IMR-90 (cell line): ENCODE measurements around the gene KRT3. TPM values are rescaled to one million over a fixed set of nuclear protein-coding genes. Genes with fewer than 3 reads are reported as not detected.

Experiments used
- ATAC-seq: fragments of 200-7000 bp; cut with Tn5 transposase; 2 replicates; pipeline ENCODE4 v1.9.1; 2020; ENCODE audit warnings: low read depth, mild to moderate bottlenecking, moderate library complexity
- BruUV-seq: library from RNA; stranded (reverse); fragments of 400-500 nt; replicated peaks from 2 replicates; lab custom pipeline; 2021; lab: Mats Ljungman, UMichigan
- CTCF ChIA-PET: fragments of 300-600 bp; formaldehyde crosslinking; extraction: SDS; loops from one replicate; lab custom pipeline; 2021; ENCODE audit warnings: antibody characterized with exemption; lab: Yijun Ruan, JAX
- POLR2A ChIA-PET: fragments of 300-600 bp; sonication (Branson Sonifier 250); formaldehyde crosslinking; loops from one replicate; lab custom pipeline; 2022; ENCODE audit warnings: antibody characterized with exemption; ENCODE audit not compliant: unreplicated experiment; lab: Charles Lee
- DNase-seq: peaks from one replicate; pipeline ENCODE4 v3.0.0; 2013
- H2AFZ ChIP-seq: replicated peaks from 2 replicates; pipeline ENCODE3; 2013; ENCODE audit warnings: low read length, mild to moderate bottlenecking; ENCODE audit not compliant: poor library complexity
- H2AK5ac ChIP-seq: 2 replicates; pipeline ENCODE4 v1.6.1; 2013; ENCODE audit warnings: low read depth, low read length, inconsistent platforms
- H2AK9ac ChIP-seq: replicated peaks from 2 replicates; pipeline ENCODE3; 2013; ENCODE audit warnings: mild to moderate bottlenecking, low read depth, low read length, moderate library complexity; ENCODE audit not compliant: poor library complexity
- H2BK120ac ChIP-seq: 2 replicates; pipeline ENCODE4 v1.6.1; 2013; ENCODE audit warnings: low read depth, low read length, inconsistent platforms
- H2BK15ac ChIP-seq: 3 replicates; pipeline ENCODE4 v1.6.1; 2013; ENCODE audit warnings: low read depth, low read length, inconsistent platforms
- H2BK20ac ChIP-seq: 2 replicates; pipeline ENCODE4 v1.6.1; 2013; ENCODE audit warnings: low read depth, mild to moderate bottlenecking, inconsistent platforms, low read length, moderate library complexity
- H2BK5ac ChIP-seq: 2 replicates; pipeline ENCODE4 v1.6.1; 2013; ENCODE audit warnings: mild to moderate bottlenecking, low read depth, low read length, inconsistent platforms; ENCODE audit not compliant: poor library complexity, severe bottlenecking
- H3K14ac ChIP-seq: replicated peaks from 2 replicates; pipeline ENCODE4 v1.6.1; 2013; ENCODE audit warnings: low read depth, low read length, inconsistent platforms
- H3K18ac ChIP-seq: 2 replicates; pipeline ENCODE4 v1.6.1; 2013; ENCODE audit warnings: low read depth, low read length, control low read depth
- H3K23ac ChIP-seq: 2 replicates; pipeline ENCODE4 v1.6.1; 2013; ENCODE audit warnings: low read depth, low read length, inconsistent platforms
- H3K27ac ChIP-seq: 2 replicates; pipeline ENCODE4 v1.5.1; 2013; ENCODE audit warnings: mild to moderate bottlenecking, control low read depth, low read length; ENCODE audit not compliant: insufficient read depth
- H3K27me3 ChIP-seq: 2 replicates; pipeline ENCODE4 v1.6.1; 2013; ENCODE audit warnings: low read length; ENCODE audit not compliant: control insufficient read depth, insufficient read depth
- H3K36me3 ChIP-seq: 2 replicates; pipeline ENCODE4 v1.6.1; 2013; ENCODE audit warnings: low read length, mixed read lengths; ENCODE audit not compliant: control insufficient read depth, insufficient read depth
- H3K4ac ChIP-seq: 2 replicates; pipeline ENCODE4 v1.6.1; 2013; ENCODE audit warnings: low read depth, low read length, inconsistent platforms
- H3K4me1 ChIP-seq: 2 replicates; pipeline ENCODE4 v1.6.1; 2013; ENCODE audit warnings: low read length, mixed read lengths; ENCODE audit not compliant: control insufficient read depth, insufficient read depth
- H3K4me2 ChIP-seq: 2 replicates; pipeline ENCODE4 v1.6.1; 2013; ENCODE audit warnings: low read depth, mild to moderate bottlenecking, control low read depth, low read length, moderate library complexity
- H3K4me3 ChIP-seq: 2 replicates; pipeline ENCODE4 v1.5.1; 2013; ENCODE audit warnings: low read depth, mild to moderate bottlenecking, control low read depth, low read length, moderate library complexity; ENCODE audit not compliant: insufficient read depth
- H3K56ac ChIP-seq: 2 replicates; pipeline ENCODE4 v1.6.1; 2013; ENCODE audit warnings: low read length, inconsistent platforms; ENCODE audit not compliant: insufficient read depth; ENCODE audit errors: extremely low read depth
- H3K79me1 ChIP-seq, 2 experiments: 2 replicates each; pipeline ENCODE4 v1.6.1; 2013; ENCODE audit warnings: low read length in 2 of 2, inconsistent platforms in 1 of 2, low read depth in 1 of 2
- H3K9ac ChIP-seq: 2 replicates; pipeline ENCODE4 v1.6.1; 2013; ENCODE audit warnings: low read depth, low read length, control low read depth
- H3K9me1 ChIP-seq: 2 replicates; pipeline ENCODE4 v1.6.1; 2013; ENCODE audit warnings: low read length, inconsistent platforms; ENCODE audit not compliant: insufficient read depth
- H3K9me3 ChIP-seq: 2 replicates; pipeline ENCODE4 v1.6.1; 2013; ENCODE audit warnings: low read length; ENCODE audit not compliant: control insufficient read depth, insufficient read depth
- H4K20me1 ChIP-seq: 2 replicates; pipeline ENCODE4 v1.6.1; 2013; ENCODE audit warnings: low read length, inconsistent platforms; ENCODE audit not compliant: insufficient read depth
- H4K5ac ChIP-seq: 2 replicates; pipeline ENCODE4 v1.6.1; 2013; ENCODE audit warnings: mild to moderate bottlenecking, low read depth, low read length, control low read depth
- H4K8ac ChIP-seq, 2 experiments: 2 replicates each; pipeline ENCODE4 v1.6.1; 2013; ENCODE audit warnings: low read depth in 2 of 2, low read length in 2 of 2, control low read depth in 1 of 2, inconsistent platforms in 1 of 2
- H4K91ac ChIP-seq: 2 replicates; pipeline ENCODE4 v1.6.1; 2013; ENCODE audit warnings: low read depth, low read length, inconsistent platforms; ENCODE audit not compliant: insufficient read depth
- BHLHE40 ChIP-seq: fragments of 150-350 bp; IDR thresholded peaks from 2 replicates; pipeline ENCODE4 v1.6.1; 2016; ENCODE audit warnings: mild to moderate bottlenecking, low read depth, low read length
- FOS ChIP-seq: fragments of 150-350 bp; IDR thresholded peaks from 2 replicates; pipeline ENCODE4 v1.6.1; 2016; ENCODE audit warnings: low read depth, low read length
- MAZ ChIP-seq: IDR thresholded peaks from 2 replicates; pipeline ENCODE4 v1.6.1; 2012; ENCODE audit warnings: low read depth, mild to moderate bottlenecking, low read length, improper control_type of control experiment, moderate library complexity, borderline replicate concordance
- WGBS, 2 experiments: methylation state at CpG; one replicate each; pipeline versions ENCODE4 v1.1.5 to v1.1.7; 2013; ENCODE audit warnings: missing lambda C conversion rate in 2 of 2; ENCODE audit not compliant: insufficient read length in 1 of 2; ENCODE audit errors: extremely low coverage in 2 of 2; 5-methylcytosine and 5-hydroxymethylcytosine counted together
- dilution Hi-C: fragments of 300-500 bp; cut with HindIII; formaldehyde crosslinking; loops from one replicate; pipeline ENCODE4 v1.14.3; 2018; ENCODE audit warnings: low sequenced_read_pairs; ENCODE audit not compliant: unreplicated experiment
- in situ Hi-C: fragments of 300-500 bp; cut with MboI; formaldehyde crosslinking; loops from 3 replicates; pipeline ENCODE4 v1.14.3; 2019; ENCODE audit warnings: low sequenced_read_pairs, inconsistent platforms, mixed read lengths
- intact Hi-C: fragments of 100-400 bp; cut with micrococcal nuclease; formaldehyde crosslinking; loops from 2 replicates; pipeline ENCODE4 v1.10.0; 2022
- polyA plus RNA-seq, 3 experiments: library from polyadenylated mRNA; depleted of rRNA; stranded (reverse); fragments of >200 nt; gene quantifications; 2 replicates each; pipeline ENCODE4 v1.2.3, GENCODE V29; 2012; ENCODE audit warnings: low replicate concordance in 1 of 3
- total RNA-seq: library from RNA; depleted of rRNA; stranded (reverse); fragments of >200 nt; gene quantifications from 2 replicates; pipeline ENCODE4 v1.2.3, GENCODE V29; 2012
- TF ChIP-seq, protein P1 (sequence below): fragments of 150-350 bp; IDR thresholded peaks from 2 replicates; pipeline ENCODE4 v1.6.1; 2016; ENCODE audit warnings: low read depth, mild to moderate bottlenecking, low read length, moderate library complexity, borderline replicate concordance

KRT3 gene
- total and polyA plus RNA-seq, 2 of the 4 experiments (the other 2 are of a cell fraction) = not detected

DNA sequence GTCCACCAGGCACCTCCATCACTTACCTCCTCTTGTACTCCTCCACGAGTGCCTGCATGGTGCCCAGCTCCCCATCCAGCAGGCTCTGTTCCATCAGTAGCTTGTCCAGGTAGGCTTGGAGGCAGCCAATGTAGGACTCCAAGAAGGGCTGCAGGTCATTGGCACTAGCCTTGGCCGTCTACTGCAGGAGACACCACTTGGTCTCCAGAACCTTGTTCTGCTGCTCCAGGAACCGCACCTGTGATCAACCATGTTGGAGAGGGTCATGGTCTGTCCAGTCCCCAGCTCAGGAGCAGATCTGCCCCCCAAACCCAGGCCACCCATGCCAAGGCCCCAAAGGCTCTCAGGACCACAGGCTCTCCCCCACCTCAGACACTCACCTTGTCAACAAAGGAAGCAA, 42.6 kb downstream of the KRT3 start:
- Histone ChIP-seq H2BK20ac (no peak overlapping the region), H3K9me1 (no peaks in the 10 kb centered on the region), H3K4me2 (no peak overlapping the region), H2BK120ac (no peak overlapping the region), H4K8ac (no peak overlapping the region), H3K79me1 (no peaks in the 10 kb centered on the region), H3K56ac (no peak overlapping the region), H3K27ac (no peak overlapping the region), H2AK5ac (no peak overlapping the region), H3K4me3 (no peak overlapping the region), H4K20me1 (no peaks in the 10 kb centered on the region), H2BK15ac (no peak overlapping the region), H4K91ac (no peak overlapping the region), H3K36me3 (no peaks in the 10 kb centered on the region), H2AK9ac (no peak overlapping the region), H4K5ac (no peak overlapping the region), H3K18ac (no peak overlapping the region), H2AFZ (no peak overlapping the region), H3K14ac (no peak overlapping the region), H2BK5ac (no peak overlapping the region), H3K4ac (no peak overlapping the region), H3K27me3 (no peaks in the 10 kb centered on the region; the same call in none of the 2 replicates), H3K9me3 (no peaks in the 10 kb centered on the region), H3K23ac (no peak overlapping the region), H3K9ac (no peak overlapping the region), H3K4me1 (no peaks in the 10 kb centered on the region)
- dilution Hi-C loops (no loop called here), intact Hi-C loops (no loop called here), in situ Hi-C loops (no loop called here)
- DNase-seq (no peak), ATAC-seq (no peak)
- POLR2A ChIA-PET = no interaction called here
- TF ChIP-seq MAZ = no peak
- TF ChIP-seq, protein P1, sequence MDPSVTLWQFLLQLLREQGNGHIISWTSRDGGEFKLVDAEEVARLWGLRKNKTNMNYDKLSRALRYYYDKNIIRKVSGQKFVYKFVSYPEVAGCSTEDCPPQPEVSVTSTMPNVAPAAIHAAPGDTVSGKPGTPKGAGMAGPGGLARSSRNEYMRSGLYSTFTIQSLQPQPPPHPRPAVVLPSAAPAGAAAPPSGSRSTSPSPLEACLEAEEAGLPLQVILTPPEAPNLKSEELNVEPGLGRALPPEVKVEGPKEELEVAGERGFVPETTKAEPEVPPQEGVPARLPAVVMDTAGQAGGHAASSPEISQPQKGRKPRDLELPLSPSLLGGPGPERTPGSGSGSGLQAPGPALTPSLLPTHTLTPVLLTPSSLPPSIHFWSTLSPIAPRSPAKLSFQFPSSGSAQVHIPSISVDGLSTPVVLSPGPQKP = no peak
- TF ChIP-seq FOS = no peak
- no peak for TF ChIP-seq BHLHE40
- no TSS peak for BruUV-seq
- CTCF ChIA-PET = no interaction called here
- no CpG with 5 or more reads among the region's 3 CpGs for WGBS, 2 experiments
